Progenitor cell of endocrine pancreas (in vitro differentiated cells): ENCODE measurements around the gene TINAG. TPM values are rescaled to one million over a fixed set of nuclear protein-coding genes. Genes with fewer than 3 reads are reported as not detected.

Source experiments
- DNase-seq: peaks from one replicate; pipeline ENCODE4 v3.0.0; 2021; ENCODE audit warnings: low spot score; ENCODE audit not compliant: unreplicated experiment
- H3K27ac Mint-ChIP-seq: 2 replicates; pipeline ENCODE4 v1.8.0; 2021; ENCODE audit warnings: mild to moderate bottlenecking, moderate library complexity, mixed read lengths
- H3K27me3 Mint-ChIP-seq: 2 replicates; pipeline ENCODE4 v1.8.0; 2021; ENCODE audit warnings: mixed read lengths
- H3K36me3 Mint-ChIP-seq: 2 replicates; pipeline ENCODE4 v1.8.0; 2022; ENCODE audit warnings: mixed read lengths; ENCODE audit not compliant: insufficient read depth
- H3K4me1 Mint-ChIP-seq: 2 replicates; pipeline ENCODE4 v1.8.0; 2021; ENCODE audit warnings: low read depth, mixed read lengths
- H3K4me3 Mint-ChIP-seq: 2 replicates; pipeline ENCODE4 v1.8.0; 2021; ENCODE audit warnings: low read depth, mild to moderate bottlenecking, moderate library complexity, mixed read lengths
- H3K9me3 Mint-ChIP-seq: 2 replicates; pipeline ENCODE4 v1.8.0; 2021; ENCODE audit warnings: low read depth, mixed read lengths
- CTCF ChIP-seq: fragments of 200-600 bp; sonication (generic); IDR thresholded peaks from one replicate; pipeline ENCODE4 v1.5.0; 2021; ENCODE audit warnings: antibody characterized with exemption, mild to moderate bottlenecking; ENCODE audit not compliant: unreplicated experiment
- total RNA-seq: library from RNA; stranded (reverse); gene quantifications from 2 replicates; pipeline ENCODE4 v1.2.1, GENCODE V29; 2021

Gene TINAG
- total RNA-seq, 1 donor from 2014 or later: not detected

- no peak for TF ChIP-seq CTCF
- no peaks in the 10 kb centered on the region for H3K9me3 Mint-ChIP-seq
- no peaks in the 10 kb centered on the region for H3K36me3 Mint-ChIP-seq
- no peaks in the 10 kb centered on the region for H3K27me3 Mint-ChIP-seq
- H3K27ac Mint-ChIP-seq: no peak overlapping the region
- no peak for DNase-seq
- no peak overlapping the region for H3K4me3 Mint-ChIP-seq
- no peaks in the 10 kb centered on the region for H3K4me1 Mint-ChIP-seq
These were observed 17.1 kb upstream of the TINAG start for GRCh38 chr6:54291146-54291545.

GRCh38 chr6:54291738-54292137 lies 16.5 kb upstream of the TINAG start:
- no peak for TF ChIP-seq CTCF
- no peak overlapping the region for H3K27ac Mint-ChIP-seq
- DNase-seq: no peak
- H3K27me3 Mint-ChIP-seq: no peaks in the 10 kb centered on the region
- no peaks in the 10 kb centered on the region for H3K36me3 Mint-ChIP-seq
- H3K4me3 Mint-ChIP-seq: no peak overlapping the region
- H3K9me3 Mint-ChIP-seq: no peaks in the 10 kb centered on the region
- no peaks in the 10 kb centered on the region for H3K4me1 Mint-ChIP-seq

GRCh38 chr6:54294965-54295532 lies 13.2 kb upstream of the TINAG start:
- Mint-ChIP-seq H3K9me3 (no peaks in the 10 kb centered on the region), H3K4me1 (no peaks in the 10 kb centered on the region), H3K27ac (no peak overlapping the region), H3K27me3 (no peaks in the 10 kb centered on the region), H3K36me3 (no peaks in the 10 kb centered on the region), H3K4me3 (no peak overlapping the region)
- DNase-seq: no peak
- no peak for TF ChIP-seq CTCF

GRCh38 chr6:54299542-54300269 lies 8.5 kb upstream of the TINAG start:
- TF ChIP-seq CTCF: no peak
- no peaks in the 10 kb centered on the region for H3K9me3 Mint-ChIP-seq
- no peak for DNase-seq
- no peak overlapping the region for H3K27ac Mint-ChIP-seq
- no peaks in the 10 kb centered on the region for H3K36me3 Mint-ChIP-seq
- no peaks in the 10 kb centered on the region for H3K27me3 Mint-ChIP-seq
- H3K4me3 Mint-ChIP-seq: no peak overlapping the region
- no peaks in the 10 kb centered on the region for H3K4me1 Mint-ChIP-seq

GRCh38 chr6:54301770-54302169 lies 6.5 kb upstream of the TINAG start:
- TF ChIP-seq CTCF: no peak
- DNase-seq: no peak
- H3K27me3 Mint-ChIP-seq: no peaks in the 10 kb centered on the region
- H3K9me3 Mint-ChIP-seq: no peaks in the 10 kb centered on the region
- no peak overlapping the region for H3K27ac Mint-ChIP-seq
- H3K4me1 Mint-ChIP-seq: no peaks in the 10 kb centered on the region
- H3K36me3 Mint-ChIP-seq: no peaks in the 10 kb centered on the region
- H3K4me3 Mint-ChIP-seq: no peak overlapping the region
